DMS53 treated with DMSO at 0.1 percent for 48 hours (cell line): ENCODE measurements around the gene KCNH2.

Experiments used
- DNase-seq: peaks from one replicate; lab custom pipeline; 2025; ENCODE audit not compliant: unreplicated experiment; lab: John Stamatoyannopoulos, UW

KCNH2 gene

DNA sequence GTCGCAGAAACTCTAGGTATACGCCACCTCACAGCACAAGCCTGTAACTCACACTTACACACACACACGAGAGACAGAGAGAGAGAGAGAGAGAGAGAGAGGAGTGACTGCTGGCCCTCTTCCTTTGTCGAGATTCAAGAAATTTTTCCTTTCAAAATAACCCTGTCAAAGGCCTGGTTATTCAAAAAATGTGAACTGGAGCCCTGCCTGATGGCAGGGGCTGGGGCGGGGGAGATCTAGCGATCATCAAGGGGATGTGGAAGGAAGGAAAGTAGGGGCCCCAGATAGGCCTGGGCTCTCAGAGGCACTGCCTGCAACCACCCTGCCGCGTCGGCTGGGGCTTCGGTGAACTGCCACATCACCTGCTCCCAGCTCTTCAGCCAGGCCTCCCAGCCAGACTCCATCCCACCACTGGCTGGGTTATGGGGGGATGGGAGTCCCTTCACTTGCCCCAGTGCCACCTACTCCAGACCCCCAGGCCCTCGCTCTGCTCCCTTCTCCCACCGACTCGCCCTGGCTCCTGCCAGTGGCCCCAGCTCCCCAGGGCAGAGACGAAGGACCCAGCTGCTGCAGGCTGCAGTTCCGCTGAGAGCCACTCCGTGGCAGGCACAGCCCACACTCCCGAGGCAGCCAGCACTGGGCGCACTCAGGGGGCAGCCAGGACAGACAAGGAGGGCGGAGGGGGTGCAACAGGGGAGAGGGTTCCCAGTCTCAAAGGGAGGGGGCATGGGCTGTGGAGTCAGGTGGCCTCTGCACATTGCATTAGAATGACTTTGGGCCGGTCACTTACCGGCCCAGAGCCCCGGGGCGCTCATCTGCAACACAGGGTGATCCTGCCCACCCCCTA is 15.3 kb downstream of the KCNH2 start:
- no peak for DNase-seq

DNA sequence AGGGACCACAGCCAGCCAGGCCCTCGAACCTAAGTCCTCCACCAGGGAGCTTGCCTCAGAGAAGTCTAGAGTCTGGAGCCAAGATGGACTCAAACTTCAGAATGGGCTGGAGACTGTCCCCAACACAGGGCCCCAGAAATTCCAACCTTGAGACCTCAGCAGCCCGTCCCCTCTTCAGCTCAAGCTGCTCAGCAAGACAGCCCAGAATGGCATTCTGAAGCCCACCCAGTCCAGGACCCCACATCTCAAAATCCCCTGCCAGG is 15.9 kb downstream of the KCNH2 start:
- no peak for DNase-seq

DNA sequence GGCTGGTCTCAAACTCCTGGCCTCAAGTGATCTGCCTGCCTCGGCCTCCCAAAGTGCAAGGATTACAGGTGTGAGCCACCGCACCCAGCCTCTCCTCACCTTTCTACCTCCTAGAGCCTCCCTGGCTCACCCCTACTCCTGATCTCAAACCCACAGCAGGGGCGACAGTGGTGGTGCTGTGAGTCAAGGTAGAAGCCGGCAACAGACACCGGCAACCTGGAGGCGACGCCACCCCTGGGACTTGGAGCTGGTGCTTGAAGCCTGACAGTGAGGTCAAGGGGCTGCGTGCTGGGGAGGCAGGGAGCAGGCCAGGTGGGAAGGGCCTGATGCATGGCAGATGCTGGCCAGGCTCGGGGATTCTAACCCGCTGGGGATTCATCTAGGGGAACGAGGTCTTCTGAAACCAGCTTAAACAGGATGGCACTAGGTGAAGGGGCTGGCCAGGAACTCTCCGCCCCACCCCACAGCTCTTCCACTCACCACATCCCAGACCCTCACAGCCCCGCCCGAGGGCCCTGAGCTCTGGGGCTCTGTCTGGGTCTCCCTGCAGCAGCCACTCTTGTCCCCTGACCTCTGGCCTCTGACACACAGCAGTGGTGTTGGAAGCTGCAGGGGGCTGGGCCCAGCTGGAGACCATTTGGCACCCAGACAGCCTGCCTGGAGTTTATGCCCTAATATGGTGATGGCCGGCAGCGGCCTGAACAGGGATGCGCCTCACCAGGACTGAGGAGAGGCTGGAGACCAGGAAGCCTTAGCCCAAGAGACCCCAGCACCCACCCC is 16.4 kb downstream of the KCNH2 start:
- DNase-seq, result no peak

DNA sequence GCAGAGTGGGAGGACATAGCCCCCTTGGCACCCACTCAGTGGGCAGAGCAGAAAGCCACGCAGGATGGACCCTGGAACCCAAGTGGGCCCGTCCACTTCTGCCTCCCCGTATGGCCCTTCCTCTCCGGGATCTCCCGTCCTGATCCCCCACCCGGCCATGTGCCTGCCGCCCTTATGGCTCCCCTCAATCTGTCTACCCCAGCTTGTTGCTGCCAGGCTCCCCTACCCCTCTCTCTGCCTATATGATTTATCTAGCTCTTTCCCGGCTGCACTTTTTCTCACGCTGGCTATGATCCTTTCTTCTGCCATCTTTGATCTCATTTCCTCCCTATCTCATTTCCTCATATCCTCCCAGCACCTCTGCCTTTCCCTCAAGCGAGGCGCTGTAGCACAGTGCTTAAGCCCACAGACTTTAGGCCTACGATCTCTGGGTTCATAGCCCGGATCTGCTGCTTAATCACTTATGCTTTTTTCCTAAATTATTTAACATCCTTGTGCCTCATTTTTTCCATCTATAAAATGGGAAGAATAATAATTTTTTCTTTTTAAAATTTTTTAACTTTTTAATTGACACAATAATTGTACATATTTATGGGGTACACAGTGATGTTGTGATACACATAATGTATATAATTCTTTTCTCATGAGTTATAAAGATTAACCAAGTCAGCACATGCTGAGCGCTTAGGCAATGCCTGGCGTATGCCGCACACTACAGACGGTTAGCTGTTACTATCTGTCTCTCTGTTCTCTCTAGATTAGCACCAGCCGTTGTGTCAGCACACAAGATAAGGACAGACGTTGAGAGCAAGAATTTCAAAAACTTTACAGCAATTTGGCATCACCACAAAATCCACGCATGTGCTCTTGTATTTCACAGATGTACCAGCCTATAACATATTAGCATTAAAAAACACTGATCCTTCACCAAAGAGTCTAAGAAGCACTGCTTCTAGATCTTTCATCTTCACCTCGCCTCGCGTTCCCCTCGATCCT is 18.1 kb downstream of the KCNH2 start:
- no peak for DNase-seq

DNA sequence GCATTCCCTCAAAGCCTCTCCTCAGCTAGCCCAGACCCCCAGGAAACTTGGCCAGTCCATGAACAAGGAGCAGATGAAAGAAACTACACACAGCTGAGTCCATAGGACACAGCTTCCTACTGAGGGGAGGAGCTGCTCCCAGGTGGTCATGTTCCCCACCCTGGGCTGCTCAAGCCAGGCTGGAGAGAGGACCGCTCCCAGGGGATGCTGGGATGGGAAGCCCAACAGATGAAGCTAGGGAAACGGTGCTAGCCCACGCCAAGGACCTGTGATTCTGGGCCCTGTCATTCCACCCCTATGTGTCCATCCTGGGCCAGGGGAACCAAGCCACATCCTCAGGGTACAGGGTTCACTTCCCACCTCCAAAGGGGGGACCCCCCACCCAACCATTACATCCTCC is 19.0 kb downstream of the KCNH2 start:
- DNase-seq, result no peak

DNA sequence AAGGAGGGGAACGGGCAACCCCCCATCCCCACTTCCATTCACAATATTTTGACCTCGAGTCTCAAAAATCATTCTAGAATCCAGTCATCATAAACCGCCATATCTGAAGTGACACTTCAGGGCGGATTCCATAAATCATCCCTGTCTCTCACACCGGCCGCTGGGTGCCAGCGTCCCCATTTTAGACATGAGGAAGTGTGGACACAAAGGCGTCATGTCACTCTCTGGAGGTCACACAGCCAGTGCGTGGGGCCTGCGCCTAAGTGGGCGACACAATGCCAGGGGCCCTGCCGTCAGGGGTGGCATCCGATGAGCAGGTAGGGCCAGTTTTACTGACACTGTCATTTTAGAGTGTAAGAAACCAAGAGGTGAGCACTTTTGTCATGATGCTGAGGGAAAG is 19.5 kb downstream of the KCNH2 start:
- DNase-seq, result no peak

DNA sequence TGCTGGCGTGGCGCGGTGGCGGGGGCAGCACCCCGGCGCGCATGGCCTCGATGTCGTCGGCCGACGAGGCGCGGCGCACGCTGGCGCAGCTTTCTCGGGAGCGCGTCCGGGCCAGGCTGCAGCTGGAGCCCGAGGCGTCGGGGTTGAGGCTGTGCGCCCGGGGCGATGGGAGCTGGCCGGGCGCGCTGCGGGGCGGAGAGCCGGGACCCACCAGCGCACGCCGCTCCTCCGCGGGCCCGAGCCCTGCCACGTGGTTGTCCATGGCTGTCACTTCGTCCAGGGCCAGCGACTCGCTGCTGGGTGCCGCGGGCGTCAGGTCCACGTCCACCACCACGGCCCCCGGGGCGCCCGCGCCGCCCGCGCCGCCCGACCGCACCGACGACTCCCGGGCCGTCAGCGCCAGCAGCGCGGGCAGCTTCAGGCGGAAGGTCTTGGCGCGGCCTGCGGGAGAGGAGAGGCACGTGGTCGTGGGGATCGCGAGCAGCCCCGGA is 20.0 kb downstream of the KCNH2 start:
- DNase-seq, result no peak

DNA sequence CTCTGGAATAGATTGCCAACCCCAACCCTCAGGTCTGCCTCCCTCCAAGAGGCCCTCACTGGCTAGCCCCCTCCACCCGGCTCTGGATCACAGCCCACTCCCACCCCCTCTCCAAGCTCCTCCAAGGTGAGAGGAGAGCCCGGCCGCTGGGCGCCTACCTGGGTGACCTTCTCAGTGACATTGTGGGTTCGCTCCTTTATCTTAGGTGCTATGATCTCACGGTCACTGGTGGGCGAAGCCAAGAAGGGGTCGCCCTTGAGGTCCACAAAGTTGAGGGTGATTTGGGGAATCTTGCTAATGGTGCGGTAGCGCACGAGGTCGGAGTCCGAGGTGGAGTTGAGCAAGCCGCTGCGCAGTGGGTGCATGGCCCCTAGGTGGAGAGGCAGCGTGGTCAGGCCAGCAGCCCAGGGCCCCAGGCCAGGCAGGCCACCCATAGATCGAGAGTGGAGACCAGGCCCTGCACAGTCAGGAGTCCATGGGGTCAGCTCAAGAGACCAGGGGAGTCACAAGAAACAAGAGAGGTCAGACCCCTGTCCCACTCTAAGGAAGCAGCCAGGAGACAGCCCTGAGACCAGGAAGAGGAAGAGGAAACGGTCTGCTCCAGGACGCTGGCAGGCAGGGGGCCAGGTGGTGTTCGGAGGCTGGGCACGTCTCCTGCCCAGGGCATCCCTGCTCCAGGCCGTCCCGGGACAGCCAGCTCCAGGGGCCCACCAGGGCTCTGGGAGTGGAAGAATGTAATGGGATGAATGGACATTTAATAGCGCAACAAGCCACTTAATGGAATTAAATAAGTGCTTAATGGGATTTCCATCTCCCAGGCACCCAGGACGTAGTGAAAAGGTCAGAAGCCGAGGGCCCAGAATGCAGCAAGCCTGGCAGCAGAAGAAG is 20.7 kb downstream of the KCNH2 start:
- DNase-seq, result no peak

DNA sequence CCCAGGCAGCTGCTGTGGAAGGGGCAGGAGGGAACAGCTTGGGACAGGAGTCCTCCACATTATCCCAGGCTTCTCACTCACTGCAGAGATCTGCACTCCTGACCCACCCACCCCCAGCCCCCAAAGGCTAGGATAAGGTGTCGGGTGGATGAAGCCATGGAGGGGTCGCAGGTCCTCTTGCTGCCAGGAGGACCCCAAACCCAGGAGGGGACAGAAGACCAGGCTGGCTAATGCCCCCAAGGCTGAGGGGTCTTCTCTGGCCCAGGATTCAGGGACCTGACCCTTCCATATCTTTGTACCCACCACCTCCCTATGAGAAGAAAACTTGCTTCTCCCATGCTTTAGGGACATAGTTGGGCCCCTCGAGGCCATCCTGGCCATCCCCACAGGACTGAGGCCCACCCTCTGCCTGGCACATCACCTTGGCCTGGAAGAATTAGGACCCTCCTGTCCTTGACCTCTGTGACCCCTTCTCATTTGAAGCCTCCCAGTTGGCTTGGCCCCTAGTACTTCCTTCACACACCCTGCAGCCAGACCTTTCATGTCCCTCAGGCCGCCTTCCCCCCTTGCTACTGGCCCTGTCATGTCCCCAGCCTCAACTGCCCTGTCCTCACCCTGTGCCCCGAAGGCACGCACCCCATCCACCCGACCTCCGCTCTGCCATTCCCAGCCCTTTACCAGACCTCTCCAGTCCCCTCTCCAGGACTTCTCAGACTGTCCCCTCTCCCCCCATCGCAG is 21.6 kb downstream of the KCNH2 start:
- DNase-seq, result no peak

DNA sequence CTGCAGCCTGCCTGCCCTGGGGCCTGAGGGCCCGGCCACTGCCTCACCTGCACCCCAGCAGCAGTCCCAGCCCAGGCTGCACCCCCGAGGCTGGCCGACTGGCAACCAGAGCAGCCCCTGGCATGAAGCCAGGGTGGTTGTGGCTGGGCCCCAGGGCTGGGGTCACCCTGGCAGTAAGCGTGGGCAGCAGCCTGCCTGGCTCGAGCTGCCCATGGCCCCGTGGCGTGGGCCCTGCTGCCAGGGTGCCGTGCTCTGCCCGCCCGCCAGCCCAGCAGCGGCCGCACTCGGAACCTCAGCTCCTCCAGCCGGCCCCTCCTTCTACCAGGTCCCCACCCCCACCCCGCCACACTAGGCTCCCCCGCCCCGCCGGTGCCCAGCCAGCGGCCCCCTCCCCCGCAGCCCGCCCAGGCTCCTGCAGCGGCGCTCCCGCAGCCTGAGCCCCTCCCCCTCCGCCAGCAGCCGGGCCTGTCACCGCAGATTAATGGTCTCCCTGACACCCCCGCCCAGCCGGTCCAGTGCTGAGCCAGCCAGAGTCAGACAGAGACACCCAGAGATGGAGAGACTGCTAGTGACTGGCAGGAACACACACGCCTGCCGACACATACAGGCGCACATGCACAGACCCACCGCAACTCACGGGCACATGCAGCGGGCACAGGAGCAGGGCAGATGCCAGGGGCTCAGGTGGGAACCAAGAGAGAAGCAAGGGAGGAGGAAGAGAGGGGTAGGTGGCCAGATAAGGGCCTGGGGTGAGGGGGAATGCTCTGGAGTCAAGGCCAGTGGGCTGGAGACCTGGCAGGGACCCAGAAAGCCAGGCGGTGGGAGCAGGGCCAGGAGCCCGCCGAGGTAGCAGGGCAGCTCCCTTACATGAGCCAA is 22.4 kb downstream of the KCNH2 start:
- no peak for DNase-seq

DNA sequence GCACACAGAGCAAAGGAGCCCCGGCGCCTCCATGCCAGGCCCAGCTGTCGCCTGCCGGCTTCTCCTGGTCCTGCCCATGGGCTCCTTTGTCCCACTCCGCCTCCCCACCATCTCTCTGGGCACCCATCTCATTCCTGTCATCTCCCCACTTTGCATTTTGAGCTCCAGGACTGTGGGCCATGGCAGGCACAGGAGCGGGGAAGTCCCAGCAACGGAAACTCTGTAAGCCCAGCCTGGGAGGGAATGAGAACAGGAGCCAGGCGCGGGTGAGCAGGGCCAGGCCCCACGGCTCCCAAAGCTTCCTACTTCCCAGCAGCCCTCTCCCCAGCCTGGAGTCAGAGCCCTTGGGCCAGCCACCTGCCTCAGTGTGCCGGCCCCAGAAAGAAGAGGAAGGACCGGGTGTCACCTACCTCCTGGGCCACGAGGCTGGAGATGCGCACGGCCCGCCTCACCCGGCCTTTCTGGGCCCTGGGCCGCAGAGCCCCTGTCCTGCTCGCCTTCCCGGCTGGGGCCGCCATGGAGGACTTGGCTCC is 23.1 kb downstream of the KCNH2 start:
- DNase-seq, result no peak

DNA sequence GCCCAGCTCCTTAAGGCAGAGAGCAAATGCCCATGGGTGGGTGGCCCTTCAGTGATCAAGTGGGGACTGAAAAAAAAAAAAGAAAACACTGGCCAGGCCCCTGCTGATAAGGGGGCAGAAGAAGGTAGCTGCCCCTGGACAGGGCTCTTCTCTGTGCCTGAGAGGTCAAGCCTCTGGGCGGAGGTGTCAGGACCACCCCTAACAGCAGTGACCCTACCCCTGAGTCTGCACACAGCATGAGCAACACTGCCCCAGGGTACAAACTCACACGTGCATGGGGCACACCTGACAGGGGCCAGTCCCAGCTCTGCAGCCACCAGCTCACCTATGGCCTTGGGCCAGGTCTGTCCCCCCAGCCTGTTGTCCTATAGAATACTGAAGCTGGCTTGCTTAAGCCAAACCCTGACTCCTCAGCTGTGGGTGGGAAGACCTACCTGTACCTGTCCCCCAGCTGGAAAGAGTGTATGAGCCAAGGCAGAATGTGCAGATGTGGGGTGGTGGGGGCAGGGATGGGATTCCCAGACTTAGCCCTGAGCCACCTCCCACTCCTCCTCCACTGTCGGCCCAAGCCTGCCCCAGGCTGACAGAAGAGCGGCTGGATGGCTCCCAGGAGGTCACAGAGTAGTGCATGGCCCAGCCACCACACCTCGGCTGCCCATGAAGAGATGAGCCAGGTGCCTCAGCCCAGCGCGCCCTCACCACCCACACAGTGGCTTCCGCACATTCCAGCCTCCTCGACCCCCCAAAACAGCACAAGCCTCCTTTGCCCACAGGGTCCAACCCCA is 23.7 kb downstream of the KCNH2 start:
- DNase-seq, result no peak

DNA sequence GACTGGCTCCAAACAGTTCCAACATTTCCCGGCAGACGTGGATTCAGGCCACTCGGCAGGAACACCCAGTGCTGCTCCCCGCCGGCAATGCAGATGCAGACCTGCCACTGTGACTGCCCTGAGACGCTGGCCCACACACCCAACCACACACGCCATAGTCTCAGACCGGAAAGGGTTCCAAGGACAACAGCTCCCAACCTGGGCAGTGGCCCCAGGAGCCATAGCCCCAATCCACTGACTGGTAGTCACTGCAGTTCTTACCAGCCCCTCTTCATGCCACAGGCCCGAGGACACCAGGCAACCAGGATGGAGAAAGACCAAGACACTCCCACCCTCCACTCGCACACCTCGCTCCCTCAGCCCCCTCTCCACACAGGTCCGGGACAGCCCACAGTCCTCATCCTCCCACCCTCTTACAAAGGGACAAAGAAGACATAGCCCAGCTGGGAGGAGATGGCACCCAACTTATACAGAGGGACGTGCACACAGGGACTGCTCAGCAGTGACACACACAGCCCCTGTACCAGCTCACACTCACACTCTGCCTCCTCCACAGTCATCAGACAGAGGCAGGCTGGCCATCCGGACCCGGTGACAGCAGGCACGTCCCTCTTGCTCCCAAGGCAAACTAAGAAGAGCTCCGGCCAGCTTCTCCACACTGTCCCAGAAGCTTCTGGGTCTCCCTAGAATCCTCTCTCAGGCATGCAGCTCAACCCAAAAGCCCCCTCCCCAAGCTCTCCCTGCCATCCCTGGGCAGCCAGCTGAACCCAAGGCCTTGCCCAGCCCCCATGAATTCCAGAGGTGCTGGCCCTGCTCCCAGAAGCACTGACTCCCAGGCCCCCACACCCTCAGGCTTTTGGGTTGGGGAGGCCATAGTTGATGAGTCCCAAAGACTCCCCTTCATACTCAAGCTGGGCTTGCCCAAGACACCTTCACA is 24.8 kb downstream of the KCNH2 start:
- DNase-seq, result no peak

DNA sequence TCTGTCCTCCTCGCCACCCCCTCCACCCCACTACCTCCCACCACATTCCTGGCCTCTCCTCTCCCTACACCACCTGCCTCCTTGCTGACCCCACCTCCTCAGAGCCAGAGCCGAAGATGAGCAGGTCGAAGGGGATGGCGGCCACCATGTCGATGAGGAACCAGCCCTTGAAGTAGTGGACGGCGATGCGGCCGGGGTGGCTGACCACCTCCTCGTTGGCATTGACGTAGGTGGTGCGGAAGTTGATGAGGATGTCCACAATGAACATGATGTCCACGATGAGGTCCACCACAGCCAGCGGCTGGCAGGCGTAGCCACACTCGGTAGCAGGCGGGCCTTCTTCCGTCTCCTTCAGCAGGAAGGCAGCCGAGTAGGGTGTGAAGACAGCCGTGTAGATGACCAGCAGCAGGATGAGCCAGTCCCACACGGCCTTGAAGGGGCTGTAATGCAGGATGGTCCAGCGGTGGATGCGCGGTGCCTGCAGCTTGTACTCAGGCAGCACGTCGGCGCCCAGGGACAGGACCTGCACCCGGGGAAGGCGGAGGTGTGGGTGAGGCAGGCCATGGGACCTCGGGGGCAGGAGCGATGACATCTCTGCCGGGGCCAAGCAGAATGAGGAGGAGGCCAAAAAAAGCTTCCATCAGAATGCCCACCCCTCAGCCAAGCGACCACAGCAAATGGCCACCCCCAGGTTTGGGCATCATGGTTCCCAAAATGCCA is 25.6 kb downstream of the KCNH2 start:
- no peak for DNase-seq

DNA sequence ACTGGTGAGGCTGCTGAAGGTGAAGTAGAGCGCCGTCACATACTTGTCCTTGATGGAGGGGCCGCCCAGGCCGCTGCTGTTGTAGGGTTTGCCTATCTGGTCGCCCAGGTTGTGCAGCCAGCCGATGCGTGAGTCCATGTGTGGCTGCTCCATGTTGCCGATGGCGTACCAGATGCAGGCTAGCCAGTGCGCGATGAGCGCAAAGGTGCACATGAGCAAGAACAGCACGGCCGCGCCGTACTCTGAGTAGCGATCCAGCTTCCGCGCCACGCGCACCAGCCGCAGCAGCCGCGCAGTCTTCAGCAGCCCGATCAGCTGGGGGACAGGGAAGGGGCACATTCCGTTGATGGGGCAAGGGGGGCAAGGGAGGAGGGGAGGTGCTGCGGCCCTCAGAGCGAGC is 26.6 kb downstream of the KCNH2 start:
- DNase-seq, result no peak

DNA sequence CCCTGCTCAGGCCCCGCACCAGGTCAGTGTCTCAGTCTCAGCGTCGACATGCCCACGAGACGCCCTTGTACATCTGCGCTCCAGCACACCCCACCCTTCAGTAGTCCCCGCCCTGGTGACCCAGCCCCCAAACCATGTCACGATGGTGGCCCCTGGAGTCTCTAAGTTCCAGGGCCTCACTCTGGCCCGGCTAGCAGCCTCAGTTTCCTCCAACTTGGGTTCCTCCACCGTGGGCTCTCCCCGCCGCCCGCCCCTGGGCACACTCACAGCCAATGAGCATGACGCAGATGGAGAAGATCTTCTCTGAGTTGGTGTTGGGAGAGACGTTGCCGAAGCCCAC is 27.0 kb downstream of the KCNH2 start:
- DNase-seq, result no peak
